ENCODE results near the gene STXBP2. TPM values are rescaled to one million over a fixed set of nuclear protein-coding genes. Genes with fewer than 3 reads are reported as not detected.

STXBP2 gene
- total and polyA plus RNA-seq, 9 of the 15 experiments (the other 6 are each of a cell fraction or from before 2014, with no cell fraction given) = 2.5 to 163 (median 71.3) TPM

DNA sequence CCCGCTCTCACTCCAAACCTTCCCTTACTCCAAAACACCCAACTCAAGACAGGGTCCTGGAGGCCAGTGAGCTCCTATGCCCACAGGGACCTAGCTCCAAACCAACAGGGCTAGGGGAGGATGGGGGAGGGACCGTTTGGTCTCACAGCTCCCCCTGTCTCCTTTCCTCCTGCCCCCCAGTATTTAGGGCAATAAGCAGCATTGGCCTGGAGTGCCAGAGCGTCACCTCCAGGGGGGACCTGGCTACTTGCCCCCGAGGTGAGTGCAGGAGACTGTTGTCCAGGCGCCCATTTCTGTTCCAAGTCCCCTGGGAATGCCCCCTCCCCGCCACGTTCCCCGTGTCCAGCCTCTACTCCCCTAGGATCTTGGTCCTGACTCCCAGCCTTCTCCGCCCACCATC, 32.7 kb downstream of the STXBP2 start:
- TF ChIP-seq, protein P1, sequence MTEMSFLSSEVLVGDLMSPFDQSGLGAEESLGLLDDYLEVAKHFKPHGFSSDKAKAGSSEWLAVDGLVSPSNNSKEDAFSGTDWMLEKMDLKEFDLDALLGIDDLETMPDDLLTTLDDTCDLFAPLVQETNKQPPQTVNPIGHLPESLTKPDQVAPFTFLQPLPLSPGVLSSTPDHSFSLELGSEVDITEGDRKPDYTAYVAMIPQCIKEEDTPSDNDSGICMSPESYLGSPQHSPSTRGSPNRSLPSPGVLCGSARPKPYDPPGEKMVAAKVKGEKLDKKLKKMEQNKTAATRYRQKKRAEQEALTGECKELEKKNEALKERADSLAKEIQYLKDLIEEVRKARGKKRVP (CRISPR knock-in tag; IDR thresholded peaks at IDR 0.05) = no peak
- no peak for TF ChIP-seq NCOA2 (IDR thresholded peaks at IDR 0.05; ENCODE audit: partially characterized antibody in 2 of 2)
- TF ChIP-seq SMC3 (conservative IDR thresholded peaks at IDR 0.05; ENCODE audit: insufficient read depth, low read depth, low read length) = no peak
- no peak for TF ChIP-seq CBX5 (IDR thresholded peaks at IDR 0.05; ENCODE audit: borderline replicate concordance, low read depth)
- no peak for TF ChIP-seq RFX5 (IDR thresholded peaks at IDR 0.05; ENCODE audit: low read depth, low read length)
- TF ChIP-seq SNIP1 (IDR thresholded peaks at IDR 0.05; ENCODE audit: low read depth) = no peak
- TF ChIP-seq, protein P2, sequence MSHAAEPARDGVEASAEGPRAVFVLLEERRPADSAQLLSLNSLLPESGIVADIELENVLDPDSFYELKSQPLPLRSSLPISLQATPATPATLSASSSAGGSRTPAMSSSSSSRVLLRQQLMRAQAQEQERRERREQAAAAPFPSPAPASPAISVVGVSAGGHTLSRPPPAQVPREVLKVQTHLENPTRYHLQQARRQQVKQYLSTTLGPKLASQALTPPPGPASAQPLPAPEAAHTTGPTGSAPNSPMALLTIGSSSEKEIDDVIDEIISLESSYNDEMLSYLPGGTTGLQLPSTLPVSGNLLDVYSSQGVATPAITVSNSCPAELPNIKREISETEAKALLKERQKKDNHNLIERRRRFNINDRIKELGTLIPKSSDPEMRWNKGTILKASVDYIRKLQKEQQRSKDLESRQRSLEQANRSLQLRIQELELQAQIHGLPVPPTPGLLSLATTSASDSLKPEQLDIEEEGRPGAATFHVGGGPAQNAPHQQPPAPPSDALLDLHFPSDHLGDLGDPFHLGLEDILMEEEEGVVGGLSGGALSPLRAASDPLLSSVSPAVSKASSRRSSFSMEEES (CRISPR knock-in tag; IDR thresholded peaks at IDR 0.05) = no peak
- TF ChIP-seq JUNB (CRISPR knock-in tag; conservative IDR thresholded peaks at IDR 0.05) = no peak
- TF ChIP-seq, protein P3, sequence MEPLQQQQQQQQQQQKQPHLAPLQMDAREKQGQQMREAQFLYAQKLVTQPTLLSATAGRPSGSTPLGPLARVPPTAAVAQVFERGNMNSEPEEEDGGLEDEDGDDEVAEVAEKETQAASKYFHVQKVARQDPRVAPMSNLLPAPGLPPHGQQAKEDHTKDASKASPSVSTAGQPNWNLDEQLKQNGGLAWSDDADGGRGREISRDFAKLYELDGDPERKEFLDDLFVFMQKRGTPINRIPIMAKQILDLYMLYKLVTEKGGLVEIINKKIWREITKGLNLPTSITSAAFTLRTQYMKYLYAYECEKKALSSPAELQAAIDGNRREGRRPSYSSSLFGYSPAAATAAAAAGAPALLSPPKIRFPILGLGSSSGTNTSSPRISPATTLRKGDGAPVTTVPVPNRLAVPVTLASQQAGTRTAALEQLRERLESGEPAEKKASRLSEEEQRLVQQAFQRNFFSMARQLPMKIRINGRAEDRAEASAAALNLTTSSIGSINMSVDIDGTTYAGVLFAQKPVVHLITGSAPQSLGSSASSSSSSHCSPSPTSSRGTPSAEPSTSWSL (CRISPR knock-in tag; IDR thresholded peaks at IDR 0.05; ENCODE audit: borderline replicate concordance) = no peak
- peaks cover 5% of the 10 kb centered on the region; the same call in 1 of the 2 replicates for H3K9me3 ChIP-seq (replicated peaks; ENCODE audit: control insufficient read depth, insufficient read depth, low read depth, low read length)
- no peak overlapping the region for H3K27ac ChIP-seq (ENCODE audit: extremely low read depth, low read depth, low read length)
- no peak overlapping the region for H3K4me3 ChIP-seq
- no peaks in the 10 kb centered on the region for H3K79me2 ChIP-seq (ENCODE audit: control insufficient read depth, insufficient read depth, low read length)
- H3K4me1 ChIP-seq (replicated peaks in 1 of 2; ENCODE audit: control insufficient read depth in 2 of 2, insufficient read depth in 2 of 2, low read length in 2 of 2) = peaks cover 0 to 10% of the 10 kb centered on the region in 2 experiments; a peak in 2 of 5 replicates
- in situ Hi-C loops (cut with MboI) = no loop called here
- FAIRE-seq (no peak), ATAC-seq (no peak), DNase-seq (ENCODE audit: extremely low read depth in 1 of 4, low spot score in 3 of 4) (no peak)
- H3K36me3 ChIP-seq (ENCODE audit: control insufficient read depth, insufficient read depth, low read length) = no peaks in the 10 kb centered on the region
- no peak overlapping the region; a peak in 1 of 4 replicates for H3K9ac ChIP-seq (ENCODE audit: insufficient read depth in 1 of 2, low read depth in 2 of 2, low read length in 2 of 2)
- H3K4me2 ChIP-seq (ENCODE audit: insufficient read depth, low read length) = no peak overlapping the region
- WGBS (ENCODE audit: insufficient coverage, low coverage, missing lambda C conversion rate) = 4% methylated on average over 7 of the region's 9 CpGs
- no TSS peak for BruUV-seq (replicated peaks)
- intact Hi-C loops (cut with micrococcal nuclease) = no loop called here
- no peaks in the 10 kb centered on the region for H4K20me1 ChIP-seq (replicated peaks; ENCODE audit: control insufficient read depth, insufficient read depth, low read length)
- peaks cover 21 to 39% of the 10 kb centered on the region in 2 experiments; a peak in 4 of 5 replicates for H3K27me3 ChIP-seq (ENCODE audit: control insufficient read depth in 2 of 2, insufficient read depth in 2 of 2, low read length in 2 of 2)
- H3K9me1 ChIP-seq (ENCODE audit: control insufficient read depth, insufficient read depth, low read length) = no peaks in the 10 kb centered on the region
- H2AFZ ChIP-seq (ENCODE audit: low read depth, low read length) = no peak overlapping the region
- ChIA-PET CTCF (ENCODE audit: low intra/inter-chr PET ratio) (no interaction called here), POLR2A (no interaction called here)
